GM21390 (cell line): Measurements from ENCODE around the gene KATNAL1.

Source experiments
- ATAC-seq: cut with Tn5 transposase; IDR thresholded peaks from one replicate; pipeline ENCODE4 v1.9.1; 2021; ENCODE audit not compliant: unreplicated experiment

Gene KATNAL1

DNA sequence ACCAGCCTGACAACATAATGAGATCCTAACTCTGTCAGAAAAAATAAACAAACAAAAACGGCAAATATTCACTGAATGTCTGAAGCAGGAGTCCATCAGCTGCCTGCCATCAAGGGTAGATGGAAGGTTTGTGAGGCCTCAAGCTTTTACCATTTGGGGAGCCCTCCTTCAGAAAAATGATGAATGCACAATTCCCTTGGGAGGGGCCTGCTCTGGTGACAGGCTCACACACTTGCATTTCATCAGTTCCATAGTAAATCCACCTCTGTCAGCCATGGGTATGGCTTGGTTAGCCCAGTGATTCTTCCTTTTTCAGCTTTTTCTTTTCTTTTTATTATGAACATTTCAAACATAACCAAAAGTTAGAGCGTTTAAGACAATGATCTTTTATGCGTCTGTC lies 26.3 kb upstream of the KATNAL1 start:
- ATAC-seq = no peak

- ATAC-seq = peak; percentile 63
These were observed 25.2 kb upstream of the KATNAL1 start for GRCh38 chr13:30332456-30333143.

DNA sequence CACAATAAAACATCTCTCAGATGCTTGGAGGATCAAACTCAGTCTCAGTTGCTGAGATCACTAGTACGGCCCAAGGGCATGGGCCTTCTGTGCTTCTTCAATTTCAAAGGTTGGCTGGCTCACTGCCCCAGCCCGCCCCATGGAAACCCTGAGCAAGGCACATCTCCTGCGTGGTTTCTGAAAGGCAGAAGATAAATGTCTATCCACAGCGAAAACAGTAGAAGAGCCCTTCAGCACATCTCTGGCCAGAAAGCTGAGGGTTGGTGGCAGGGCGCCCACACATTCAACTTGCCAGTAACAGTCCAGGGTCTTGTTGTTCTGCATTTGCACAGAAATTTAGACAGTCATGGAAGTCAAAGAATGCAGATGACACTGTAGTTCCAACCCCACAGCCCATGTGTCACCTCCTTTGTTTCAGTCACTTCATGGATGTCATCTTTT lies 24.0 kb upstream of the KATNAL1 start:
- ATAC-seq = no peak

DNA sequence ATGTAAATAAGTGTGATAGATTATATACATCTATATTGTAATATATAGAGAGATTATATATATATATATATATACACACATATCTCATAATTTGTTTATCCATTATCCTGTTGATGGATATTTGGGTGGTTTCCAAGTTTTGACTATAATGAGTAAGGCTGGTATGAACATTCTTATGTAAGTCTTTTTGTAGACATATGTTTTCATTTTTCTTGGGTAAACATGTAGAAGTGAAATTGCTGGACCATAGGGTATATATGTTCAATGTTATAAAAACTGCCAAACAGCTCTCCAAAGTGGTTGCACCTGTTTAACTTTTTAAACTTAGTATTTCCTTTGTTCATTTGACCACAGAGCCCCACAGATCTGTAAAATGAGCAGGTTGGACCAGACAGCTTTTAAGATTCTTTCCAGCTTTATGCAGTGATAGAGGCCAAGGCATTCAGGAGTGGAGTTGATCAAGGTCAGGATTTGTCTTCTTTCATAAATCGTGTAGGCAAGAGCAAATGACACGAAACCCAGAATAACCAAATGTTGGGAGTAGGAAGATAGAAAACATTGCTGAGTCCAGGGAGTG lies 21.7 kb upstream of the KATNAL1 start:
- ATAC-seq = no peak

- peak; percentile 66 for ATAC-seq
These were observed 18.3 kb upstream of the KATNAL1 start for GRCh38 chr13:30325668-30326067.

DNA sequence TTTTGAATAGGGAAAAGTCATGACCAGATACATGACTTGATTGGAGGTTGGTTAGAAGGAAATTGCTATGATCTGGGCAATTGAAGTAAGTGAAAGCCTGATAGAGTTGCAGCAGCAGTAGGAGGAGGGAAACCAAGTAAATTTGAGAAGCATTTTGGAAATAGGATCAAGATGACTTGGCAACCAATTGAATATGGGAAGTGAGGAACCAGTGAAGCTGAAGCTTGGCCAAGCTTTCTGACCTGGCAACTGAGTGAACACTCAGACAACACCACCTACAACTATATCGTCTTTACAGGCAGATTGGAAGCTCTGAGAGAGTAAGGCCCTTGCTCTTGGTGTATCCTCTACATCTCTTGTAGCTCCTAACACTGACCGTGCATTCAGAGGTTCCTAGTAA lies 16.2 kb upstream of the KATNAL1 start:
- ATAC-seq = no peak

DNA sequence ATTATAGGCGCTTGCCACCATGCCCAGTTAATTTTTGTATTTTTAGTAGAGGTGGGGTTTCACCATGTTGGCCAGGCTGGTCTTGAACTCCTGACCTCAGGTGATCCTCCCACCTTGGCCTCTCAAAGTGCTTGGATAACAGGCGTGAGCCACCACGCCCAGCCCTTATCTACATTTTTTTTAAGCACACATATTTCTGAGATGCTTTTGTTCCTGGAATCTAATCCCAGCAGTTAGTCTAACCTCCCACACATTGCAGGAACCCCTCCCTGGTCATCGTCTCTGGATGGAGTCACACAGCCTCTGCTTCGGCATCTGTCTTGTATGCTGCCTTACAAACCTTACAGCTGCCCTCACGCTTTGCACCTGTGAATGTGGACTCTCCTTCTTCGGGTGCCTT lies 15.1 kb upstream of the KATNAL1 start:
- ATAC-seq = no peak

DNA sequence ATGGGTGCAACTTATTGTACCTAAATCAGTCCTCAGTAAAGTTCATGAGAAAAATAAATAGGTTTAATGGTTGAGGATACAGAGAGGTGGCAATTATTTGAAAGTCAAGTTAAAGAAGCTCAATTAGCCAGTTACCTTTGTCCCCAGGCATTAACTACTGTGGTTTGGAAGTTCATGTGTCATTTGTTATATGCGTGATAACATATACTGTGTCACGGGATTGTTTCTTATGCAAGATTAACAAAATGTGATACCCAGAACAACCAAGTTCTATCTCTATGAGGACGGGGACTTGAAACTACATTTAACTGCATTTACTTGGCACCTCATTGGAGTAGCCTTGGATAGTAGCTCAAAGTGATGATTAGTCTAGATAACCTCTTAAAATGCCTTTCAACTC lies 13.9 kb upstream of the KATNAL1 start:
- ATAC-seq = no peak

- no peak for ATAC-seq
These were observed 12.3 kb upstream of the KATNAL1 start for GRCh38 chr13:30319655-30320054.

DNA sequence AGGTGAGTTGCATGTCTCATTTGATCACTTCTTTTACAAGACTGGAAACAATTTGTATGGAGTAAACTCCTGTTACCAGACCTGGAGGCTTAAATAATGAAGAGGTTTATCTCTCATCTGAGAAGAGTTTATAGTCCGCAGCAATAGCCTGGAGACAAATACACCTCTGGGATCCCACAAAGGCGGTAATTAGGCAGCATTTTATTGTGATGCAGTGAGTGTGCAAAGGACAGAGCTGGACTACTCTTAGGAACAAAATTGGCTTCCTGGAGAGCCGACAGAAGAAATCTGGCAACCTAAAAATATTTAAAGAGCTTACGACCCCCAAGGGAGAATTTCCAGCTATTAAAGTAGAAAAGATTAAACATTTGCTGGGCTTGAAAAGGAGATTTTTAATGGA lies 11.8 kb upstream of the KATNAL1 start:
- ATAC-seq = no peak

DNA sequence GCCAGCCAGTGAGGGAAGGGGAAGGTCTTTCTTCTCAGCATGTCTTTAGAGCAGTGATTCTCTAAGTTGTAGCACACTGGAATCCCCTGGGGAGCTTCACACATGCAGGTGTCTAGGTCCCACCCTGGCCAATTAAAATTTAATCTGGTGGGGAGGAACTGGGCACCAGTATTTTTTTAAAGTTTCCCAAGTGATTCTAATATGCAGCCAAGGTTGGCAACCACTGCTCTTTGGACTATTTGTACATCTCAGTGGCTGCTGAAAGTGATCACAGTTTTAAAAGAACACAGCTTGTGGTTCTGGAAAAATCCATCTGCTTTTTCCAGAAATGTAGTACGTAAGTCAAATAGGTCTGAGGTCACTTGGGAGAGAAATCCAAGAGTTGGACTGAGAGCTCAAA lies 10.7 kb upstream of the KATNAL1 start:
- ATAC-seq = no peak

DNA sequence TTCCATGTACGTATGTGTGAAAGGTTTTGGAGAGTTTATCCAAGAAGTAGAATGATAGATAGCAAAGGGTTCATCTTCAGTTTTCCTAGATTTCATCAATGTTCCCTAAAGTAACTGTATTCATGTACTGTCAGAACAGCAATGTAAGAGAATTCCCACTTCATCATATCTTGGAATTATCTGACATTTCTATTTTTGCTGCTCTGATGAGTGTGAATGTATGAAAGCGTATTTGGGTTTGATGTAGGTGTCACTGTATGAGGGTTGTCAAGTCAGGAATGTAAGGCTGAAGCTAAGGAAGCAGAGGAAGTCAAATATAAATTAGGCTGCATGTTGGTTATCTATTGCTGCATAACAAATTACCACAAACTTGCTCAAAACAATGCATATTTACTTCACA lies 7.2 kb upstream of the KATNAL1 start:
- no peak for ATAC-seq

- ATAC-seq = no peak
These were observed 6.7 kb upstream of the KATNAL1 start for GRCh38 chr13:30314069-30314468.

DNA sequence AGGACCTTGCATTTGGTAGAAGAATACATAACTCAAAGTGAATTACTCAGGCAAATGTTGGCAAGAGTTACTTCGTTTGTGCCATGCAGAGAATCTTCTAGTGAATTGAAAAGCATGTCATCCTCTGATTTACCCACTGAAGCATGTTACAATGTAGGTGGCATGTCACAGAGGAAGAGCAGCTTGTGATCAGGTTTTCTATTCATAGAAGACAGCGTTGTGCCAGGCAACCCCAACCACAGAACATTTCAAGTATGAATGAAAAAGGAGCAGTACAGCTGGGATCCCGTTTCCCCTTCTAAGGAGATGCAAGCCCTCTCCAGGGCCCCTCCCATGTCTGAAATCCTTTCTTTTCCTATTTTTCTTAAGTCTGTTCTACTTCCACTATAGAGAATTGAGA lies 6.0 kb upstream of the KATNAL1 start:
- ATAC-seq = peak; percentile 42

GRCh38 chr13:30312904-30313303 lies 5.6 kb upstream of the KATNAL1 start:
- ATAC-seq = no peak

- ATAC-seq = no peak
These were observed 1.2 kb upstream of the KATNAL1 start for GRCh38 chr13:30308548-30308947.

DNA sequence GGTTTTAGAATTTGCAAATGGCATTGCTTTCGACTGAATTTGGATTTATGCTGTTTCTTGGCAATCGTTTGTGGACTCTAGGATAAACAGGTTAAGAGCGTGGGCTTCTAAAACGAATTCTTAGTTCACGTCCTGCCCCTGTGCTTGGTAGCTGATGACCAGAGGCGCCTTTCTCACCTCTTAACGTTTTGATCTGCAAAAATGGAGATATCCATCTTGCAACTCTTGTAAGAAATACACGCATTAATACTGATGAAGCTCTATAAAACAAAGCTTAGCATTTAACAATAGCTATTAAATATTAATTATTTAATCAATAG lies 580 bp upstream of the KATNAL1 start:
- no peak for ATAC-seq

GRCh38 chr13:30306762-30307193 lies 573 bp downstream of the KATNAL1 start:
- ATAC-seq = peak; percentile 77

- ATAC-seq = no peak
These were observed 1.8 kb downstream of the KATNAL1 start for GRCh38 chr13:30305456-30305970.

DNA sequence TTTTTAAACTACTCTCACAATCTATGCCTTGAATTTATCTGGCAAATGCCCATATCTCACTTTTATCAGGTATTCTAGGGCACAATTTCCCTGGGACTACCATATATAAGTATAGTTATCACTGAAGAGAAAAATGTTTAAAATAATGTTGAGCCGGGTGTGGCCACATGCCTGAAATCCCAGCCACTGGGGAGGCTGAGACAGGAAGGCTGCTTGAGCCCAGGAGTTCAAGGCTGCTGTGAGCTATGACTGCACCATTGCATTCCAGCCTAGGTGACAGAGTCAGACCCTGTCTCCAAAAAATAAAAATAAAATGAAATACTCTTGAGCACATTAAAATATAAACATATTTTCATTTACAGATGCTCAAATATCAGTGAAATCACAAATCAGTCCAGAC lies 4.1 kb downstream of the KATNAL1 start:
- ATAC-seq = no peak

DNA sequence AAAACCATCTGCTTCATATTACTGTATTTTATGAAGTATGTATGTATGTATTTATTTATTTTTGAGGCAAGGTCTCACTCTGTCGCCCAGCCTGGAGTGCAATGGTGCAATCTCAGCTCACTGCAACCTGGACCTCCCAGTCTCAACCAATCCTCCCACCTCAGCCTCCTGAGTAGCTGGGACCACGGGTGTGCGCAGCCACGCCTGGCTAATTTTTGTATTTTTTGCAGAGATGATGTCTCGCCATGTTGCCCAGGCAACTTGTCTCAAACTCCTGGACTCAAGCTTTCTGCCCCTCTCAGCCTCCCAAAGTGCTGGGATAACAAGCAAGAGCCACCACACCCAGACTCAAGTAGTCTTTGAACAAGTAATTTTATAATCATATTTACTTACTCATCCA lies 5.5 kb downstream of the KATNAL1 start:
- ATAC-seq = no peak

GRCh38 chr13:30300596-30300995 lies 6.8 kb downstream of the KATNAL1 start:
- no peak for ATAC-seq

DNA sequence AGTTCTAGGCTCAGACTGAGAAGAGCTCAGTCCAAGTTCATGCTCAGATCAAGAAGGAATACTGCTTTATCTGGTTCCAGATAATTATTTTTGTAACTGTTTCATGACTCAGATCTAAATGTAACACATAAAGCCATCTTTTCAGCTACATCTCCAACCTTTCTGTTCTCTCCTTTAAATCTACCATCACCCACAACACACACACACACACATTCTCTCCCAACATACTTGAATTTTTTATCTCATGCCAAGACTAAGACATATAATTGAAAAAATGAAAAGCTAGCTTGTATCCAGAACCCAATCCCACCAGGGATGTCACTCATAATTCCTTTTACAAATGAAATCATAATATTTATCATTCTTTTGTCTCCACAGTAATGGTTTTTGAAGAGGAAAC lies 7.6 kb downstream of the KATNAL1 start:
- no peak for ATAC-seq
